ENCODE measurements around the gene PFKP.
A peak's percentile ranks its signal among the peaks of the same experiment; 100 is the strongest.
"Not testable (repeated sequence)": the region's sequence is repeated elsewhere in the genome, so short reads cannot be mapped to it uniquely, and the experiment has no call there.

The PFKP gene

DNA sequence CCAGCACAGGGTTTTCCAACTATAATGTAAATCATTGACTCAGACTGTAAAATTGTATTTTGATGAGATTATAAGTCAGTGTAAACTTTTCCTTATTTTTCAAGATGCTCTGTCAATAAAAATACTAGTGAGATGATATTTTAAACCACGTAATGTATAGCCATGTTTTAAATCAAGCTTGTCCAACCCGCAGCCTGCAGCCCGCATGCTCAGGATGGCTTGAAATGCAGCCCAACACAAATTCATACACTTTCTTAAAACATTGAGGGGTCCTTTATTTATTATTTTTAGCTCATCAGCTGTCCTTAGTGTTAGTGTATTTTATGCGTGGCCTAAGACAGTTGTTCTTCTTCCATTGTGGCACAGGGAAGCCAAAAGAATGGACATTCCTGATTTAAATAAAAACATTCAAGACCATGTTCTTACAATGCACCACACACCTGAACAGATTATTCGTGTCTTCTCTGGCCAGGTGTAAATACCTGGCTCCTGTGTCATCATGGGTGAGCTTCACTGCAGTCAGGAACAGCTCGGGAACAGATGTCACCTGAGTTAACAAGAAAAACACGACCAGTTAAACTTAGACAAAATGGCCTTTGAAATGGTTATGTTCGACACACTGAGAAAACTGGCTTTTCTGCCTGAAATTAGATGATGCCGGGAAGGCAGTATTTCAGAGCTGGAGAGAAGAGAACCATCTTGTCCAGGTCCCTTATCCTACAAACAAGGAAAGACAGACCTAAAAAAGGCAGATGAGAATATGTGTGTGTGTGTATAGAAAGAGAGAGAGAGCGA lies 99.3 kb downstream of the PFKP start:
- no peak for DNase-seq

DNA sequence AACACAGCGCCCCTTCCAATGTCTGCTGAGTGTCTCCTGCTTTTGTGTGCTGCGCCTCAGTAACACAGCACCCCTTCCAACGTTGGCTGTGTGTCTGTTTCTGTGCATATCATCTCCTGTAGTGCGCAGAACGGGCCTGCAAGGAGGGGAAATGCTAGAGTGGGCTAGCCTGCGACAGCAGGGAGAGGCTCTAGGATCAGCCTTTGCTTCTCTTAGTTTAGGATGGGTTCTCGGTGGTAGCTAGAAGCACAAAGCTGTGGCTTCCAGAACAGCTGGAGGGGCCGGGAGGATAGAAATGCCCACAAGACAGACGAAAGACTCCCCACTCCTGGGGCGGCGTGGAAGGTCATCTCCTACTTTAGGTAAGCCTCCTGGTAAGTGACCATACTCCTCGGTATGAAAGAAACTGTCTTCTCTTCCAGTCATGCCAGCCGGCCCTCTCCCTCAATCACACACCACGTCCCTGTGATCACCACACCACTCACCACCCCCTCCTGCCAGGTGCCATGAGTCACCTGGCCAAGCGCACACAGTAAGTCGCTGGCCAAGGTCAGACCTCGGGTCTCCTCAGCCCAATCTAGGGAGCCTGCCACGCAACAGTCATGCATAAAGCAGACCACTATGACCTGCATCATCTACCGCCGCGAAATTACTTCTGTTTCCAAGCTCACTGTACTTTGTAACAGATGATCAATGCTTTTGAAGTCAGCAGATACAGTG lies 100.4 kb downstream of the PFKP start:
- no peak for DNase-seq

DNA sequence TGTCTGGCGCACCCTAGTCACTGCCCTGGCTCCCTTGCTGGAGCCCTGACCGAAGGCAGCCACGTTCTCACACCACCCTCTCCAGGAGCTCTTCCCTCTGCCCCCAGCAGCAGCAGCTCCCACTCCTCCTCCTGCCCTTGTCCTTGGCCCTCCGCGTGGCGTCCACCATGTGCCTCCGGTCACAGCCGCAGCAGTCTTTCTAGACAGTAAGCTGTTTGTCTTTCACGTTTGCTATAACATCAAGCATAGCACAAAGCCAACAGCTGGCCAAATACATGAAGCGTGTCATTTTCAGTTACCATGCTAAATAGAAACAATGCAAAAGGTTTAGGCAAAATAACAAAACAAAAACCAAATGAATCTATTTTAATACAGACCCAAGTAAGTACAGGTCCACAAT lies 101.9 kb downstream of the PFKP start:
- DNase-seq, result no peak

DNA sequence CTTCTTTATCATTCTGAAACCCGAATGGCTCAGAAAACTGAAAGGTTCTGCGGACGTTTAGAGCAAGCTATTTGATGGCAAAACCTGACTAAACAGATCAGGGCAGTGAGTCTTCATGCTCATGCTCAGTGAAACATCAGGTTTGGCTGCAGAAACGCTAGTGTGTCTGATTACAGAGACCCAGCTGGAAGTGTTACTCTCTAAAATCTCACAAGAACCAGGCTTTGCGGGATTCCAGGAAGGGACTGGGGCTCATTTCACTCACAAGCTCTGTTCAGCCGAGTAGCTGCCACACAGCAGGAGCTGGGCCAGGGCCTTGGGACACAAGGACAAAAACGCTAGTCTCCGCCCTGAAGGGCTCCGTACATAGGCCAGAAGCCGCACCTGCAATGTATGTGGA lies 102.3 kb downstream of the PFKP start:
- no peak for DNase-seq

DNA sequence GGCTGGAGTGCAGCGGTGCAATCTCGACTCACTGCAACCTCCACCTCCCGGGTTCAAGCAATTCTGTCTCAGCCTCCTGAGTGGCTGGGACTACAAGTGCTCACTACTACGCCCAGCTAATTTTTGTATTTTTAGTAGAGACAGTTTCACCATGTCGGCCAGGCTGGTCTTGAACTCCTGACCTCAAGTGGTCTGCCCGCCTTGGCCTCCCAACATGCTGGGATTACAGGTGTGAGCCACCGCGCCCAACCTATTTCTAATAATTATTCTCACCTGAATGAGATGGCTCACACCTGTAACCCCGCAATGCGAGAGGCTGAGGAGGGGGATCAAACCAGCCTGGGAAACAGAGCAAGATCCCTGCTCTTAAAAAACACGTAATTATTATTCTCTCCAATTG lies 104.1 kb downstream of the PFKP start:
- not testable (repeated sequence) for DNase-seq

DNA sequence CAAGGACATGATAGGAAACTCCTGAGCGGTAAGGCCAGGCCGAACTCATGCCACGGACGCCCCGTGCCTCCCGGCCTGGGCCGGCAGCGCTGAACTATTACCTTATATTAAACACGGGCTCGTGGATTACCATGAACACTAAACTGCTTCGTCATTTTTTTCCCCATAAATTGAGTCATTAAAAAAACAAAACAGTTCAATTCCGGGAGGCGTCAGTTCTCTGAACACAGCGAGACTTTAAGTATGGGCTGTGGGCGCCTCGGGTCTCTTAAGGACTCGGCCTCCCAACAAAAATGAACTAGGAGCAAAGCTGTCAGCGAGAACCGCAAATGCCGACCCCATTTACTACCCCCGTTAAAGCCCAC lies 104.7 kb downstream of the PFKP start:
- no peak for DNase-seq

DNA sequence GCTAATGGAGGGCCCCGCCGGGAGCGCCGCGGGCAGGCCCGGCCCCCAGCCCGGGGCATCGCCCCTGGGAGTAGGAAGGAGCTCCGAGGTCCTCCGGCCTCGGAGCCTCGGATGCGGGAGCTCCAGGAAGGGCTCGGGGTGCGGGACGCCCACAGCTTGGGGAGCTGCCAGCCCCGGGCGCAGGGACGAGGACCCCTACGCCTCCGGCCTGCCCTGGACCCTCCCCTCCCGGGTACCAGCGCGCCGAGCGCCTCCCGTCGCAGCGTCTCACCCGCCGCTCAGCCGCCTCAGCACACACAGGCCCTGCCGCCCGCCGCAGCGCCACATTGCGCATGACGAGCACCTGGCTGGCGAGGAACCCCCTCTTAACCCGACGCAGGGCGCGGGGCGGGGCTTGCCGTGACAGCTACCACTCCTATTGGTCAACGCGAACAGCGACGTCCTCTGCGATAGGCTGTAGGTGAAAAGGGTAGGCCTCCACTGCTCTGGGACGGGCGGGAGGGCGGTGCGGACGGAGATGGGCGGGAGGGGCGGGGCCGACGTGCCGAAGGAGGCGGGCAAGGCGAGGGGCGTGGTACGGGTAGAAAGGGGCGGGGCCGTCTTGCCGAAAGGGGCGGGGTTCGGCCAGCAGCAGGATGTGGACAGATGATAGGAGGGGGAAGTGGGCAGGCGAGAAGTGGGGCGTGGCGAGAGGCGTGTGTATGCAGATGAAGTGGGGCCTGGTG lies 105.3 kb downstream of the PFKP start, which contains the start of gene PITRM1:
PITRM1 (minus strand) TSS at position 337 of the 725 bp plus-strand sequence; CDS start at position 327, 10 bp downstream.
- DNase-seq, result peak; percentile 96 to 97

DNA sequence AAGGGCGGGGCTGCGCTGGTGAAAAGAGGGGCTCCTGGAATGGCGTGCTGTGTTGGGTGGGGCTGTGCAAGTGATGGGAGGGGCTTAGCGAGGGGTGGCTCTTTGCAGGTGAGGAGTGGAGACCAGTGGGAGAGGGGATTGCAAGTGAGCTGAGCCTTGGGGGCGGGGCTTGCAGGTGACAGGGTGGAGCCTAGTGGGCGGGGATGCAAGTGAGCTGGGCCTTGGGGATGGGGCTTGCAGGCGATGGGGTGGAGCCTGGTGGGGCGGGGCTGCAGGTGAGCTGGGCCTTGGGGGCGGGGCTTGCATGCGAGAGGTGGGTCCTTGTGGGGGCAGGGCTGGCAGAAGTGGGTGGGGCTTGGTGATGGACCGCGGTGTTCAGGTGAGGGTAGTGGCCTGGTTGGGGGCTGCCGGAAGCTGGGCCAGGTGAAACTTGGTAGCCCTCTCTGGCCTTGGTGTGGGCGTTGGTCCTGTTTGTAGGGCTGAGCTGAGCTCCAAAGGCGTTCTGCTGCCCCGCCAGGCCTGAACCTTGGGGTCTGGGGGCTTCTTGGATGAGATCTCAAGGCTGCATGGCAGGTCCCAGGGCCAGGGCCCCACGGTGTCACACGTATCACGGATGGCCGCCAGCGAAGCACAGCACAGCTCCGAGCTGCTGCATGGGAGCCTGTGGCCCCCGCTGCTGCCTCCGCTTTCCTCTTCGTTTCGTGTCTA lies 106.0 kb downstream of the PFKP start:
- DNase-seq, result peak; percentile 97 to 98

DNA sequence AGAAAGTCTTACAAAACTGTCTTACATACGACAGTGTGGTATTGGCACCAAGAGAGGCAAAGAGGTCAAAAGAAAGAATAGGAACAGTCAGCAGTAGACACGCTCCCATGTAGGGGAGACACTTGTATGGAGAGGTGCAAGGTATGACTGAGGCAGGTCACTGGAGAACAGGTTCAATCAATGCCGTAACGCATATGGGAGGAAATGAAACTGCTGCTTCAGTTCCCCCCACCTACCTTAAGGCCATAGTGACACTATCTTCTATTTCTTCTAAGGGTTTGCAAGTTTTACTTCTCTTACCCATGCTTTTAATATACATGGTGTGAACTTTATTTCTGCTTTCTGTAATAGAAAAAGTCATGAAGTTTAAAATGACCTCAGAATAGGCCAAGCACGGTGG lies 110.7 kb downstream of the PFKP start:
- no peak for DNase-seq

DNA sequence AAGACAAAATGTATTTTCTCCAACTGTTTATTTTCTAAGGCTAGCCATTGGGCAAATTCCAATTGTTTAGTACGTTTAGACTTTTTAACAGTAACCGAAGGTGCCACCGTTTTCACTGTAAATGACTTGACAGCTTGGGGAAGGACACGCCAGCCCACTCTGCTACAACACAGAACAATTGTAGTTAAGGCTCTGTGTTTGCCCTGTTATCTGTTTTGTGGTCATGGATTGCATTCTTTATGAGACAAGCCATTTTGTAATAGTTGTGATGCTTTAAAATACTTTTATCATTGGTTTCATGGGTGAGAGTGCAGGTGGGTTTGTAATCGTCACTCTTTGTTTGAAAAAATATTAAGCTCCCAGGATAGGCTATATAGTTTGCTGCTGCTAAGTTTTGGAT lies 111.8 kb downstream of the PFKP start:
- no peak for DNase-seq

DNA sequence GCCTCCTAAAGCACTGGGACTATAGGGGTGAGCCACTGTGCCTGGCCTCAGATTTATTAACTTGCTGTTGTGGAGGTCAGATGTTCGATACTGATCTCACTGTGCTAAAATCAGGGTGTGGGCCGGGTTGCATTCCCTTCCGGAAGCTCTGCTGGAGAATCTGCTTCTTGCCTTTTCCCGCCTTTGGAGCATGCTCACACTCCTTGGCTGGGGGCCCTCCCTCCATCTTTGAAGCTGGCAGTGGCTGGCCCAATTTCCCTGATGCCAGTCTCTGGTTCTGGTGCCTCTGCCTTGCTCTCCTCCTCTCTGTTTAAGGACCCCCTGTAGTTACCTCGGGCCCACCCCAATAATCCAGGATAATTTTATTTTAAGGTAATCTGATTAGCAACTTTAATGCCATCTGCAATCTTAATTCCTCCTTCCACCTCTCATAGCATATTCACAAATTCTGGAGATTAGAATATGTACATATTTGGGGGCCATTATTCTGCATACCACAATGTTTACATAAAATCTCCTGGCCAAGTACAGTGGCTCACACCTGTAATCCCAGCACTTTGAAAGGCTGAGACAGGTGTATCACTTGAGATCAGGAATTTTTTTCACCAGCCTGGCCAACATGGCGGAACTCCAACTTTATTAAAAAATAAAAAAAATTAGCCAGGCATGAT lies 113.1 kb downstream of the PFKP start:
- DNase-seq, result no peak

DNA sequence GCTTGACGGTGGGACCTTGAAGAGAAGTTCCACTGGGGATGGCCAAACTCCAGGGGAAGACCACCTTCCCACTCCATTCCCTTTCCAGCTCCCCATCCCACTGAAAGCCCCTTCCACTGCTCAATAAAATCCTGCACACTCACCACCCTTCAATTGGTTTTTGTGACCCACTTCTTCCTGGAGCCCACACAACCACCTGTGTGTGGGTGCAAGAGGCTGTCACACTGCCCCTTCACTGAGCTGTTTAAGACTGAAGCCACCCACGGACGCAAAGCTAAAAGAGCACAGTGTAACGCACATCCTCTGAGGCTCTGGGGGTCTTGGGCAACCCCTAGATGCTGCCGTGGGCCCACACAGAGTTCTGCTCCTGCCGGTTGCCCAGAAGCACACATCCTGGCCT lies 118.0 kb downstream of the PFKP start:
- DNase-seq, result no peak

DNA sequence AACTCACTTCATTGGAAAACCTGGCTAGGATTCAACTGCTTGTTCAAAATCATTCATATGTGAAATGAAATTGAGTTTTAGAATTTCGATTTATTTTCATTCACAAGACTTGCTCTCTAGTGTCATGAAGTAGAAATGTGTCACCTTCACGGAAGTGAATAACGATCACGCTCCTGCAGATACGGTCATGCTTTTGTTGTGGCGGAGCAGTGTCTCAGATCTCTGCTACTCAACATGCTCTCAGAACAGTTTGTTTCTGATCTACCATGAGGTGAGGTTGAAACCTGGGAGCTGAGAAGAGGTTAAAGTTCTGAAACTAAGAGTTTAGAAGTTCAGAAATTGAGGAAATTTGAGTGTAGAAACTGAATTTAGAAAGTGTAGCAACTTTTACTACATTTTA lies 119.0 kb downstream of the PFKP start:
- DNase-seq, result no peak

All from NCI-H187 (cell line).